ENCODE data around the gene ATG16L2.

DNA sequence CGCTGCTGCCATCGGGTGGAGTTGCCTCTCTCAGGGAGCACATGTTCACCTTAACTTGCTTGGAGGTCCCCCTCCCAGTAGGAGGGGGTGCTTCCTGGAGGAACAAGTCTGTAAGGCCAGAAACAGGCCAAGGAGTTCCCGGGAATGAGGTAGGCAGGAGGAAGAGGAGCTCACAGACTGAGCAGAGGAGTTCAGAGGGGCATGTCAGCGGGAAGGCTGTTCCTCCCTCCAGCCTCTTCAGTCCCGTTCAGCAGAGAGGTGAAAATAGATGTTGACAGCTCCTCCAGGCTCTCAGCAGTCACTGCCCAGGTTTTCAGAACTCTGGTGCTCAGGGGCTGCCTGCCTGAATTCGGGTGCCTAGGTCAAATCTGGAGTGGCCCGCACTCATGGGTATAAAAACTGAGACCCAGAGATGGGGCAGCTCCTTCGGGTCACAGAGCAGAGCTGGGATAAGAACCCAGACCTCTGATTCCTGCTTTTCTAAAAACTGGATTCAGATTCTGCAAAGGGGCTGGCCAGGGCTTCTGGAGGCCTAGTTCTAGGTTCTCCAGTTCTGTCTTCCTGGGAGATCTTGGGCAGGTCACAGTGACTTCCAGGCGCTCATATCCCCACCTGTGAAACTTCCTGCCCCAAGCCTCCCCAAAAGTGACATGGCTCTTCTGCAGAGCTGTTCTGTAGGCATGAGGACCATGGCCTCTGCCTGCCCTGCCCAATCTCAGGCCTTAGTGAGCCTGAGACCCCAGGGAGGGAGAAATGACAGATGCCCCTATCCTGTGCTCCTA lies 18.3 kb downstream of the ATG16L2 start:
- TF ChIP-seq, protein P1, sequence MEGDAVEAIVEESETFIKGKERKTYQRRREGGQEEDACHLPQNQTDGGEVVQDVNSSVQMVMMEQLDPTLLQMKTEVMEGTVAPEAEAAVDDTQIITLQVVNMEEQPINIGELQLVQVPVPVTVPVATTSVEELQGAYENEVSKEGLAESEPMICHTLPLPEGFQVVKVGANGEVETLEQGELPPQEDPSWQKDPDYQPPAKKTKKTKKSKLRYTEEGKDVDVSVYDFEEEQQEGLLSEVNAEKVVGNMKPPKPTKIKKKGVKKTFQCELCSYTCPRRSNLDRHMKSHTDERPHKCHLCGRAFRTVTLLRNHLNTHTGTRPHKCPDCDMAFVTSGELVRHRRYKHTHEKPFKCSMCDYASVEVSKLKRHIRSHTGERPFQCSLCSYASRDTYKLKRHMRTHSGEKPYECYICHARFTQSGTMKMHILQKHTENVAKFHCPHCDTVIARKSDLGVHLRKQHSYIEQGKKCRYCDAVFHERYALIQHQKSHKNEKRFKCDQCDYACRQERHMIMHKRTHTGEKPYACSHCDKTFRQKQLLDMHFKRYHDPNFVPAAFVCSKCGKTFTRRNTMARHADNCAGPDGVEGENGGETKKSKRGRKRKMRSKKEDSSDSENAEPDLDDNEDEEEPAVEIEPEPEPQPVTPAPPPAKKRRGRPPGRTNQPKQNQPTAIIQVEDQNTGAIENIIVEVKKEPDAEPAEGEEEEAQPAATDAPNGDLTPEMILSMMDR (IDR thresholded peaks at IDR 0.05; ENCODE audit: insufficient read depth, low read depth, low read length) = no peak
- TF ChIP-seq EZH2 (IDR thresholded peaks at IDR 0.05; ENCODE audit: insufficient read depth, low read length) = no peak

Data from astrocyte (in vitro differentiated cells and primary cell).